OCI-LY7 (cell line): ENCODE measurements around the gene ACTR6.

Source experiments
- EZH2phosphoT487 ChIP-seq: fragments of 200-600 bp; sonication (generic); IDR thresholded peaks from 2 replicates; pipeline ENCODE4 v1.6.1; 2018; ENCODE audit warnings: low read depth, borderline replicate concordance, mild to moderate bottlenecking, mixed run types, antibody characterized with exemption, low read length, moderate library complexity, mixed read lengths
- TF ChIP-seq, protein P1 (sequence below): fragments of 200-600 bp; sonication (generic); conservative IDR thresholded peaks from 2 replicates; pipeline ENCODE4 v1.5.1; 2014; ENCODE audit warnings: mild to moderate bottlenecking, antibody characterized with exemption, low read length, moderate library complexity, mixed read lengths

- TF ChIP-seq, protein P1, sequence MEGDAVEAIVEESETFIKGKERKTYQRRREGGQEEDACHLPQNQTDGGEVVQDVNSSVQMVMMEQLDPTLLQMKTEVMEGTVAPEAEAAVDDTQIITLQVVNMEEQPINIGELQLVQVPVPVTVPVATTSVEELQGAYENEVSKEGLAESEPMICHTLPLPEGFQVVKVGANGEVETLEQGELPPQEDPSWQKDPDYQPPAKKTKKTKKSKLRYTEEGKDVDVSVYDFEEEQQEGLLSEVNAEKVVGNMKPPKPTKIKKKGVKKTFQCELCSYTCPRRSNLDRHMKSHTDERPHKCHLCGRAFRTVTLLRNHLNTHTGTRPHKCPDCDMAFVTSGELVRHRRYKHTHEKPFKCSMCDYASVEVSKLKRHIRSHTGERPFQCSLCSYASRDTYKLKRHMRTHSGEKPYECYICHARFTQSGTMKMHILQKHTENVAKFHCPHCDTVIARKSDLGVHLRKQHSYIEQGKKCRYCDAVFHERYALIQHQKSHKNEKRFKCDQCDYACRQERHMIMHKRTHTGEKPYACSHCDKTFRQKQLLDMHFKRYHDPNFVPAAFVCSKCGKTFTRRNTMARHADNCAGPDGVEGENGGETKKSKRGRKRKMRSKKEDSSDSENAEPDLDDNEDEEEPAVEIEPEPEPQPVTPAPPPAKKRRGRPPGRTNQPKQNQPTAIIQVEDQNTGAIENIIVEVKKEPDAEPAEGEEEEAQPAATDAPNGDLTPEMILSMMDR, result no peak
- TF ChIP-seq EZH2phosphoT487, result no peak
These were observed 66.4 kb downstream of the ACTR6 start, which contains the start of the genes DEPDC4 and SCYL2 for GRCh38 chr12:100266835-100267602.
